H9 (cell line): ENCODE measurements around the gene KANSL3. TPM values are rescaled to one million over a fixed set of nuclear protein-coding genes. Genes with fewer than 3 reads are reported as not detected.

Experiments
- DNase-seq: peaks from one replicate; pipeline ENCODE4 v3.0.0-alpha.2; 2017
- H2AFZ ChIP-seq: one replicate; pipeline ENCODE4 v1.6.1; 2013; ENCODE audit warnings: mild to moderate bottlenecking, low read length, control low read depth, moderate library complexity
- H2AK5ac ChIP-seq: 2 replicates; pipeline ENCODE4 v1.6.1; 2013; ENCODE audit warnings: low read length, control low read depth, mixed read lengths; ENCODE audit not compliant: insufficient read length
- H2BK120ac ChIP-seq: one replicate; pipeline ENCODE4 v1.6.1; 2013; ENCODE audit warnings: low read depth, mild to moderate bottlenecking, low read length, control low read depth, inconsistent platforms; ENCODE audit not compliant: poor library complexity, severe bottlenecking
- H2BK12ac ChIP-seq: 2 replicates; pipeline ENCODE4 v1.6.1; 2013; ENCODE audit warnings: low read length, control low read depth, mixed read lengths, low read depth; ENCODE audit not compliant: insufficient read length
- H2BK15ac ChIP-seq: 2 replicates; pipeline ENCODE4 v1.6.1; 2013; ENCODE audit warnings: low read depth, low read length, control low read depth
- H2BK20ac ChIP-seq: one replicate; pipeline ENCODE4 v1.6.1; 2013; ENCODE audit warnings: low read depth, mild to moderate bottlenecking, low read length, control low read depth, inconsistent platforms; ENCODE audit not compliant: poor library complexity, severe bottlenecking
- H2BK5ac ChIP-seq: 2 replicates; pipeline ENCODE4 v1.6.1; 2013; ENCODE audit warnings: low read length, control low read depth, mixed read lengths; ENCODE audit not compliant: insufficient read length
- H3K14ac ChIP-seq: 2 replicates; pipeline ENCODE4 v1.6.1; 2013; ENCODE audit warnings: low read length, control low read depth; ENCODE audit not compliant: insufficient read depth
- H3K18ac ChIP-seq: 2 replicates; pipeline ENCODE4 v1.6.1; 2013; ENCODE audit warnings: low read depth, mild to moderate bottlenecking, mixed read lengths, low read length, control low read depth; ENCODE audit not compliant: insufficient read length
- H3K23ac ChIP-seq: 2 replicates; pipeline ENCODE4 v1.6.1; 2013; ENCODE audit warnings: low read length, control low read depth, mixed read lengths, low read depth; ENCODE audit not compliant: insufficient read length
- H3K23me2 ChIP-seq: 2 replicates; pipeline ENCODE4 v1.6.1; 2013; ENCODE audit warnings: low read depth, mild to moderate bottlenecking, mixed read lengths, low read length, control low read depth; ENCODE audit not compliant: insufficient read length, poor library complexity, severe bottlenecking
- H3K27ac ChIP-seq: 2 replicates; pipeline ENCODE4 v1.5.1; 2013; ENCODE audit warnings: low read length, control low read depth, mixed read lengths, low read depth; ENCODE audit not compliant: insufficient read length
- H3K27me3 ChIP-seq: 2 replicates; pipeline ENCODE4 v1.6.1; 2013; ENCODE audit warnings: low read length, control low read depth, inconsistent platforms; ENCODE audit not compliant: insufficient read depth
- H3K4ac ChIP-seq: 2 replicates; pipeline ENCODE4 v1.6.1; 2013; ENCODE audit warnings: low read depth, mild to moderate bottlenecking, control low read depth, inconsistent platforms, low read length, moderate library complexity
- H3K4me1 ChIP-seq: 2 replicates; pipeline ENCODE4 v1.6.1; 2013; ENCODE audit warnings: low read length, control low read depth, inconsistent platforms; ENCODE audit not compliant: insufficient read depth
- H3K4me2 ChIP-seq: 2 replicates; pipeline ENCODE4 v1.6.1; 2013; ENCODE audit warnings: low read length, control low read depth, mixed read lengths; ENCODE audit not compliant: insufficient read length, insufficient read depth
- H3K56ac ChIP-seq: 2 replicates; pipeline ENCODE4 v1.6.1; 2013; ENCODE audit warnings: low read depth, mild to moderate bottlenecking, mixed read lengths, low read length, control low read depth; ENCODE audit not compliant: insufficient read length
- H3K79me1 ChIP-seq: 2 replicates; pipeline ENCODE4 v1.6.1; 2013; ENCODE audit warnings: low read depth, mild to moderate bottlenecking, moderate library complexity, low read length, control low read depth, inconsistent platforms; ENCODE audit not compliant: insufficient read depth, poor library complexity, severe bottlenecking
- H3K79me2 ChIP-seq: 2 replicates; pipeline ENCODE4 v1.6.1; 2013; ENCODE audit warnings: low read length, control low read depth, inconsistent platforms; ENCODE audit not compliant: insufficient read depth
- H3K9ac ChIP-seq: 2 replicates; pipeline ENCODE4 v1.6.1; 2013; ENCODE audit warnings: low read length, control low read depth, mixed read lengths; ENCODE audit not compliant: insufficient read length; ENCODE audit errors: extremely low read depth
- H3K9me3 ChIP-seq: one replicate; pipeline ENCODE4 v1.6.1; 2013; ENCODE audit warnings: low read depth, low read length, inconsistent platforms; ENCODE audit not compliant: control insufficient read depth
- H3T11ph ChIP-seq: one replicate; pipeline ENCODE4 v1.6.1; 2013; ENCODE audit warnings: mild to moderate bottlenecking, low read length, control low read depth, inconsistent platforms
- H4K20me1 ChIP-seq: one replicate; pipeline ENCODE4 v1.6.1; 2013; ENCODE audit not compliant: control insufficient read depth, insufficient read length, insufficient read depth
- H4K5ac ChIP-seq: 2 replicates; pipeline ENCODE4 v1.6.1; 2013; ENCODE audit warnings: low read depth, mild to moderate bottlenecking, mixed read lengths, low read length, control low read depth; ENCODE audit not compliant: insufficient read length
- H4K8ac ChIP-seq: replicated peaks from 2 replicates; pipeline ENCODE4 v1.6.1; 2013; ENCODE audit warnings: low read length, control low read depth, mixed read lengths, low read depth; ENCODE audit not compliant: insufficient read length
- H4K91ac ChIP-seq: 2 replicates; pipeline ENCODE4 v1.6.1; 2013; ENCODE audit warnings: low read depth, mild to moderate bottlenecking, moderate library complexity, mixed read lengths, low read length, control low read depth; ENCODE audit not compliant: insufficient read length
- H3K27ac Mint-ChIP-seq, 3 experiments: 2 replicates in 2 of 3; 3 replicates in 1 of 3; pipeline ENCODE4 v1.8.0; 2020 to 2021; ENCODE audit warnings: mixed read lengths in 3 of 3, mild to moderate bottlenecking in 1 of 3, moderate library complexity in 1 of 3
- H3K27me3 Mint-ChIP-seq: 2 replicates; pipeline ENCODE4 v1.8.0; 2021; ENCODE audit warnings: low read depth, mild to moderate bottlenecking, moderate library complexity, mixed read lengths
- H3K36me3 Mint-ChIP-seq, 3 experiments: 2 replicates in 2 of 3; 3 replicates in 1 of 3; pipeline ENCODE4 v1.8.0; 2020 to 2021; ENCODE audit warnings: low read depth in 3 of 3, mixed read lengths in 3 of 3; ENCODE audit not compliant: insufficient read depth in 1 of 3
- H3K4me1 Mint-ChIP-seq, 2 experiments: 2 replicates each; pipeline ENCODE4 v1.8.0; 2020; ENCODE audit warnings: mixed read lengths in 2 of 2
- H3K4me3 Mint-ChIP-seq, 2 experiments: 2 replicates in 1 of 2; 3 replicates in 1 of 2; pipeline ENCODE4 v1.8.0; 2020 to 2021; ENCODE audit warnings: mild to moderate bottlenecking in 2 of 2, mixed read lengths in 2 of 2, moderate library complexity in 1 of 2
- H3K9me3 Mint-ChIP-seq, 2 experiments: 2 replicates in 1 of 2; 3 replicates in 1 of 2; pipeline ENCODE4 v1.8.0; 2020; ENCODE audit warnings: mild to moderate bottlenecking in 2 of 2, mixed read lengths in 2 of 2, moderate library complexity in 1 of 2
- WGBS: extraction: QIAGEN DNeasy Blood & Tissue Kit; methylation state at CpG from one replicate; pipeline ENCODE4 v1.1.7; 2013; ENCODE audit warnings: missing lambda C conversion rate, low lambda C conversion rate, mixed read lengths; ENCODE audit not compliant: insufficient read length; ENCODE audit errors: extremely low coverage; 5-methylcytosine and 5-hydroxymethylcytosine counted together
- total RNA-seq: library from RNA; stranded (reverse); gene quantifications from 2 replicates; pipeline ENCODE4 v1.2.1, GENCODE V29; 2021
- TF ChIP-seq, protein P1 (sequence below): fragments of 200-600 bp; sonication (generic); conservative IDR thresholded peaks from 3 replicates; pipeline ENCODE4 v1.8.0; 2021; ENCODE audit warnings: antibody characterized with exemption, mild to moderate bottlenecking

KANSL3 gene
- total RNA-seq, 1 experiment from 2014 or later, result 35.7 TPM

DNA sequence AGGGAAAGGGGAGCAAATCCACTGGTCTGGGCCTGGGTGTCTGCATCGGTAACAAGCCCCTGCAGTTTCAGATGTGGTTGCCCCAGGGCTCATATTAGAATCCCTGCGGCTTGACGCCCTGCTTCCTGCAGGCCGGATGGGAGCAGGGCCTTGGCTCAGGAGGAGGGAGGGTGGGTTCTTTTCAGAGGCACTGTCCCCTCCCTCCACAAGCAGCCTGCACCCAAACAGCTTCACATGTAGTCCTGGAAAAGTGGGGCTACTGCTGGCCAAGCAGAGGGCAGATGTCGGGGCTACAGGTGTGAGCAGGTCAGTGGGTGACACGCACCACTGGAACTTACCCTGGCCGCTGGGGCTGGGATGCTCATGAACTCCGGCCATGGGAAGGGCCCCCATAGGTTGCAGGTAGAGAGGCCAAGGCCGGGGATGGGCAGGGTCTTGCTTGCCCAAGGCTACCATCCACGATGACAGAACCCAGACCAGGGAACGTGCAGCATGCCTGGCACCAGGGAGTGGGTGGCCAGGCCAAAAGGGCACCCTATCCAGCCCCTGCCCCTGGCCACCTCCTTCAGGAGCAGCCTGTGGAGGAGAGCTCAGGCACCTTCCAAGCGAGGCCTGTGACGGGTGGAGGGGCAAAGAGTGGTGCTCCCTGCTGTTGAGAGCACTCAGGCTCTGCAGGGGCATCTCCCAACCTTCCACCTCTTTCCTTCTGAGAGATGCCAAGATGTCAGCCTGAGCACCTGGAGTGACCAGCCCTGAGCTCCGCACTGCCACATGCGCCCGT, 84.7 kb downstream of the KANSL3 start:
- no peak for DNase-seq
- no peak overlapping the region for H3K4me3 Mint-ChIP-seq
- H3K27ac Mint-ChIP-seq, result no peak overlapping the region
- H3K4ac ChIP-seq, result no peak overlapping the region
- no peak overlapping the region for H2AFZ ChIP-seq
- H3K4me1 ChIP-seq, result no peaks in the 10 kb centered on the region
- H2AK5ac ChIP-seq, result no peak overlapping the region
- H4K91ac ChIP-seq, result no peak overlapping the region
- H3K79me1 ChIP-seq, result no peaks in the 10 kb centered on the region
- TF ChIP-seq, protein P1, sequence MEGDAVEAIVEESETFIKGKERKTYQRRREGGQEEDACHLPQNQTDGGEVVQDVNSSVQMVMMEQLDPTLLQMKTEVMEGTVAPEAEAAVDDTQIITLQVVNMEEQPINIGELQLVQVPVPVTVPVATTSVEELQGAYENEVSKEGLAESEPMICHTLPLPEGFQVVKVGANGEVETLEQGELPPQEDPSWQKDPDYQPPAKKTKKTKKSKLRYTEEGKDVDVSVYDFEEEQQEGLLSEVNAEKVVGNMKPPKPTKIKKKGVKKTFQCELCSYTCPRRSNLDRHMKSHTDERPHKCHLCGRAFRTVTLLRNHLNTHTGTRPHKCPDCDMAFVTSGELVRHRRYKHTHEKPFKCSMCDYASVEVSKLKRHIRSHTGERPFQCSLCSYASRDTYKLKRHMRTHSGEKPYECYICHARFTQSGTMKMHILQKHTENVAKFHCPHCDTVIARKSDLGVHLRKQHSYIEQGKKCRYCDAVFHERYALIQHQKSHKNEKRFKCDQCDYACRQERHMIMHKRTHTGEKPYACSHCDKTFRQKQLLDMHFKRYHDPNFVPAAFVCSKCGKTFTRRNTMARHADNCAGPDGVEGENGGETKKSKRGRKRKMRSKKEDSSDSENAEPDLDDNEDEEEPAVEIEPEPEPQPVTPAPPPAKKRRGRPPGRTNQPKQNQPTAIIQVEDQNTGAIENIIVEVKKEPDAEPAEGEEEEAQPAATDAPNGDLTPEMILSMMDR, result no peak
- peaks cover 16 to 22% of the 10 kb centered on the region in 2 experiments for H3K4me1 Mint-ChIP-seq
- no peak overlapping the region for H4K5ac ChIP-seq
- H3K9me3 ChIP-seq, result no peaks in the 10 kb centered on the region
- H3K23ac ChIP-seq, result no peak overlapping the region
- H2BK20ac ChIP-seq, result no peak overlapping the region
- no peak overlapping the region for H2BK120ac ChIP-seq
- no peaks in the 10 kb centered on the region for H3K9me3 Mint-ChIP-seq
- H3K18ac ChIP-seq, result no peak overlapping the region
- H3K23me2 ChIP-seq, result no peaks in the 10 kb centered on the region
- H3K27ac ChIP-seq, result no peak overlapping the region
- H2BK5ac ChIP-seq, result no peak overlapping the region
- peaks cover 2% of the 10 kb centered on the region for H3K27me3 Mint-ChIP-seq
- H2BK15ac ChIP-seq, result no peak overlapping the region
- peaks cover 0 to 2% (median 0%) of the 10 kb centered on the region in 3 experiments; a peak in 3 of 7 replicates for H3K36me3 Mint-ChIP-seq
- no peak overlapping the region for H4K8ac ChIP-seq
- no peak overlapping the region for H3K56ac ChIP-seq
- no peak overlapping the region for H3K9ac ChIP-seq
- H3K27me3 ChIP-seq, result no peaks in the 10 kb centered on the region
- H2BK12ac ChIP-seq, result no peak overlapping the region
- H3K79me2 ChIP-seq, result no peaks in the 10 kb centered on the region
- H4K20me1 ChIP-seq, result no peaks in the 10 kb centered on the region
- H3K4me2 ChIP-seq, result no peak overlapping the region
- WGBS, result no CpG with 5 or more reads among the region's 16 CpGs
- no peak overlapping the region for H3K14ac ChIP-seq
- no peak overlapping the region for H3T11ph ChIP-seq
